AG08395 (cell line): Measurements from ENCODE around the gene CABP5.

Experiments used
- DNase-seq: peaks from one replicate; pipeline ENCODE4 v3.0.0; 2012; ENCODE audit warnings: mixed read lengths, low spot score

The CABP5 gene

DNA sequence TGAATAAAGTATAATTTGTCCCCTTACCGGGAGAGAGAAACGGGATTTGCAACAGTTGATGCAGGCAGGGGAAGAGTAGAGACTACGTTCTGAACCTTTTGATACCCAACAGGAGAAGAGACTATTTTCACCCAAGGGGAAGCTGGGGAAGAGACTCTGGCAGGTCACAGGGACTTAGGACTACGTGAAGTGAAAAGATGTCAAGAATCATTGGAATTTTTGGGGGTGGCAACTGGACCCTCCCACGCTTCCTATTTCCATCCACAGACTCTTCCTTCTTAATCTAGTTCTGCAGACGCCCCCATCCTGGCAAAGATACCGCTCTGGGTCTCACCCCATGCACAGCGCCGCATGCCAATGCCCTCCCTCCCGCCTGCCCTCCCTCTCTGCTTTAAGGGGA lies 13.8 kb downstream of the CABP5 start:
- no peak for DNase-seq

DNA sequence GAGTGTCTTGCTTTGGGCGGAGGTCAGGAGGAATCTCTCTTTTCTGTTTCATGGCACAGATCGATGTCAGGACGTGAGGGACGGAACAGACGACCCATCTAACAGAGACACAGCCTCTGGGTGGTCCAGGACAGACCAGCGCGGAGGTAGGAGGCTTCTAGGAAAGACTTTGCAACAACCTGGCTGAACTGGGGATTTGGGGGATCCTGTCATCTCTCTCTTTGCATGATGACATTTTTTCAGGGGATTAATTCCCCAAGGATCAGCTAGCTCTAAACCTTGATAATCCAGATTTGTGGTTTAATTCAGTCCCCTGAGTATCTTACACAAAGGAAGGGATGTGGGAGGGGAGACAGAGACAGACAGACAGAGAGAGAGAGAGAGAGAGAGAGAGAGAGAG lies 14.4 kb downstream of the CABP5 start:
- DNase-seq = no peak

DNA sequence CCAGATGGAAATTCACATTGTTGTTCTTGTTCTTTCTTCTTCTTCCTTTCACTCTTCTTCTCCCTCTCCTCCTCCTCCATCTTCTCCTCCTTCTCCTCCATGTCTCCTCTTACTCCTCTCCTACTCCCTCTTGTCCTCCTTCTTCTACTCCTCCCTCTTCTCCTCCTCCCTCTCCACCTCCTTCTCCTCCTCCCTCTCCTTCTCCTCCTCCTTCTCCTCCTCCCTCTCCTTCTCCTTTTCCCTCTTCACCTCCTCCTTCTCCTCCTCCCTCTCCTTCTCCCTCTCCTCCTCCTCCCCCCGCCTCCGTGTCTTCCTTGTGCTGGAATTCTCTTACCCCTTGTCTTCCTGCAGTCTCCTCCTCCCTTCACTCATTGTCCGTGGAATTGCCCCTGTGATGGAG lies 18.4 kb downstream of the CABP5 start:
- DNase-seq = no peak

DNA sequence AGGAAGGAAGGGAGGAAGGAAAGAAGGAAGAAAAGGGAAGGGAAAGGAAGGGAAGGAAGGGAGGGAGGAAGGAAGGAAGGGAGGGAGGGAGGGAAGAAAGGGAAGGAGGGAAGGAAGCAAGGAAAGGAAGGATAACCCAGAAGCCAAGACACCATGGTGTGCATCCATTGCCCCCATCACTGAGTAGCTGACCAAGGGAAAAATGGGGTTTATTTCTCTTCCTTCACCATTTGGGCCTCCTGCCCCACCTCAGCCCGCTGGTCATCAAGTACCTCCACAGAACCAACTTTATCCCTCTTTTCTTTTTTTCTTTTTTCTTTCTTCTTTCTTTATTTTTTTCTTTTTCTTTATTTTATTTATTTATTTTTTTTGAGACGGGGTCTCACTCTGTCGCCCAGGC lies 20.4 kb downstream of the CABP5 start:
- no peak for DNase-seq

DNA sequence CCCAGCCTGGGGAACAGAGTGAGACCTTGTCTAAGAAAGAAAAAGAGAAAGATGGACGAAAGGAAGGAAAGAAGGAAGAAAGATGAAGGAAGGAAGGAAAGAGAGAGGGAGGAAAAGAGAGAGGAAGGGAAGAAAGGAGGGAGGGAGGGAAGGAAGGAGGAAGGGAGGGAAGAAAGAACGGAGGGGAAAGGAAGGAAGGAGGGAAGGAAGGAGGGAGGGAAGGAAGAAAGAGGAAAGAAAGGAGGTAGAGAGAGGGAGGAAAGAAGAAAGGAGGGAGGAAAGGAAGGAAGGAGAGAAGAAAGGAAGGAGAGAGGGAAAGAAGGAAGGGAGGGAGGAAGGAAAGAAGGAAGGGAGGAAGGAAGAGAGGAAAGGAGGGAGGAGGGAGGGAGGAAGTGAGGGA lies 20.9 kb downstream of the CABP5 start:
- DNase-seq = no peak

DNA sequence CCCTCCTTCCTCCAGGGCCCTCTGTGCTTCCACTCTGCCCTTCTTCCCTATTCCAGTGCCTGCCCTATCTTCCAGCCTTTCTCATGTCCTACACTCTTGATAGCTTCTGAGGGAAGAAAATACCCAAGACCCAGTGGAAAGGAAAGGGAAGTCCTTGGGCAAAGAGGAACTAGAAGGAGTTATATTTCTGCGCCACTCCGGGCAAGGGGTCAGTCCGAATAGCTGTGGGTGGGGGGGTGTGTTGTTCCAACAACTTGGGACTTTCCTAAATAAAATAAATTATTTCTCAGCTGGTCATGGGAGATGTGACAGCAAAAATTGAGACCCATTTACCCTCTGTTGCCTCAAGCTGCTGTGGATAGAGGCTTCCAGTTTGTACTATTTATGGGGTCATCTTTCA lies 23.2 kb downstream of the CABP5 start:
- DNase-seq = no peak

DNA sequence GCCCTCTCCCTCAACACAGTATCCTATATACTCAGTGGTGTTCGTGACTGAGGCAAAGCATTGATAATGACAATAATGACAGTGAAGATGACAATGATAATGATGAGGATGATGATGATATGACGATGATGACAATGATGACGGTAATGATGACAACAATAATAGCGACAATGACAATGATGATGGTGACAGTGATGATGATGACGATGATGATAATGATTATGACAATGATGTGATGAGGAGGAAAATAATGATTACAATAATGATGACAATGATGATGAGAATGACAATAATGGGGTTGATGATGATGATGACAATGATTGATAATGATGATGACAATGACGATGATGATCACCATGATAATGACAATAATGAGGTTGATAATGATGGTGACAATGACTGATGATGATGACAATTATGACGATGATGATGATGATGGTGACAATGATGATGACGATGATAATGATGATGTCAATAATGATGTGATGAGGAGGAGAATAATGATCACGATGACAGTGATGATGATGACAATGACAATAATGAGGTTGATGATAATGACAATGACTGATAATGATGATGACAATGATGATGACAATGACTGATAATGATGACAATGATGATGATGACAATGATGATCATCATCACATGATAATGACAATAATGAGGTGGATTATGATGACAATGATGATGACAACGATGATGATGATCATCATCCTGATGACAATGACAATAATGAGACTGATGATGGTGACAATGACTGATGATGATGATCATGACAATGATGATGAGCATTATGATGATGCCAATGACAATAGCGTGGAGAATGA lies 32.7 kb downstream of the CABP5 start:
- no peak for DNase-seq

DNA sequence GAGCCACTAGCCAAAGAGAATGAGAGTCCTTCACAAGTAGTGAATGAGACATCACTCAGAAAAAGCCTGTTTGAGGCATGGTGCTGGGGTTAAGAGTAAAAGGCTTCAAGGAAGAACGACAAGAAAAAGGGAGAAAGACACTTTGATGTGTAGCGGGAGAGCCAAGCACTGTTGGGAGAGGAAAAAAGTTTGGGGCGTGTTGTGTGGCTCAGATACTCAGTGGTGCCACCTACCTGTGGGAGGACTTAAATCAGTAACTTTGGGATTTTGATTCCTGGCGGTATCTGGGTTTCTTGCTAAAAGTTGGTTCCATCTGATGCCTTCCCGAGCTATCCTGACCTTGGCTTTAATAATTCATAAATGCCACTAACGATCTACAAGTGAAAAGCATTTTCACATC lies 37.1 kb downstream of the CABP5 start:
- no peak for DNase-seq

DNA sequence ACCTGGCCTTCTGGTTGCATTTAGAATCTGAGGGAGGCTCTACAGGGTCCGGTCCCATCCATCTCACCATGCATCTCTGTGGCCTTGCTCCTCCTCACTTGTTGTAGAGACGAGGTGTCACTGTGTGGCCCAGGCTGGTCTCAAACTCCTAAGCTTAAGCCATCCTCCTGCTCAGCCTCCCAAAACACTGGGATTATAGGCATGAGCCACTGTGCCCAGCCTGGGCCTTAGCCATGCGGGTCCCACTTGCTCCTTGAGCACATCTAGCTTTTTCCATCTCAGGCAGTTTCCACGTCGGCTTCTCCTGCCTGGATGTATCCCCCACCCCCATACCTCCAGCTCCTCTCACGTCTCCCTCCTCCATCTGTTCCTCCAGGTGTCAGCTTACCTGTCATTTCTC lies 39.6 kb downstream of the CABP5 start:
- no peak for DNase-seq

DNA sequence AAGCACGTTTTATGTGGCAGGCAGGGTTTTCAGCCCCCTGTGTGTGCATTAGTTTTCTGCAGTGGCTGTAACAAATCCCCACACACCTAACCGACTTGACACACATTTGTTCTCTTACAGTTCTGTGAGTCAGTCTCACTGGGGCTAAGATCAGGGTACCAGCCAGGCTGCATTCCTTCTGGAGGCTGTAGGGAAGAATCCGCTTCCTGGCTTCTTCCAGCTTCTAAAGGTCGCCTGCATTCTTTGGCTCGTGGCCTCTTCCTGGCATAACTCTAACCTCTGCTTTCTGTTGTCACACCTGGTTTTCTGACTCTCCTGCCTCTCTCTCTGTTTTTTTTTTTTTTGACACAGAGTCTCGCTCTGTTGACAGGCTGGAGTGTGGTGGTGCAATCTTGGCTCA lies 43.0 kb downstream of the CABP5 start:
- DNase-seq = no peak

DNA sequence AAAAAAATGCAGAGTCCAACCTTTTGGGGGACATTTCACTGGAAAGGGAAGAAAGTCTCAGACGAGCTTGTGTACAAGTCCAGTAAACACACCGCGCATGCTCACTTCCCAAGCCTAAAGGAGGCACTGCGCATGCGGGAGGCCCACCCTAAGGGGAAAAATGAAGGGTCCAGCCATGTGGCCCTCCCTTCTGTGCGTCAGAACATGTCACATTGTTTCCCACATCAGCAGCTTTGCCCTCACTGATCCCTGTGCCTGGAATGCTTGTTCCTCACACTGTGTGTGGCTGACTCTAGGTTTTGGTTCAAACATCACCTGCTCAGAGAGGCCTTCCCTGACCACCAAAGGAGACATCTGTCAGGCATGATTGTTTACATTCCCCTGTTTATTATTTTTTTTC lies 45.1 kb downstream of the CABP5 start:
- DNase-seq = no peak

DNA sequence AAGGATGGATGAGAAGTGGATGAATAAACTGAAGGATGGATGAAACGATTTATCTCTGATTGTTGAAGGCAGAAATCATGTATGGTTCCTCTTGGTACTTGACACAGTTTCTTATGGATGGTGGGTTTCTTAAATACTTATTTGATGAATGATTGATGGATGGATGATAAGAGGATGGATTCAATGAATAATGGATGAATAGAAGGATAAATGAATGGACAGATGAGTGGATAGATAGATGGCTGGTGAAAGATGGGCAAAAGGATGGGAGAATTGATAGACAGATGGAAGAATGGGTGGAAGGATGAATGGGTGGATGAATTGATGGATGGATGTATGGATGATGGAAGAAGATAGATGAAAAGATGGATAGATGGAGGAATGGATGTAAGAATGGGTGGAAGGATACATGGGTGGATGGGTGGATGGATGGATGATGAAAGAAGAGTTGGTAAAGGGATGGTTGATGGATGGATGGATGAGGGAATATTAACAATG lies 47.6 kb downstream of the CABP5 start:
- no peak for DNase-seq

DNA sequence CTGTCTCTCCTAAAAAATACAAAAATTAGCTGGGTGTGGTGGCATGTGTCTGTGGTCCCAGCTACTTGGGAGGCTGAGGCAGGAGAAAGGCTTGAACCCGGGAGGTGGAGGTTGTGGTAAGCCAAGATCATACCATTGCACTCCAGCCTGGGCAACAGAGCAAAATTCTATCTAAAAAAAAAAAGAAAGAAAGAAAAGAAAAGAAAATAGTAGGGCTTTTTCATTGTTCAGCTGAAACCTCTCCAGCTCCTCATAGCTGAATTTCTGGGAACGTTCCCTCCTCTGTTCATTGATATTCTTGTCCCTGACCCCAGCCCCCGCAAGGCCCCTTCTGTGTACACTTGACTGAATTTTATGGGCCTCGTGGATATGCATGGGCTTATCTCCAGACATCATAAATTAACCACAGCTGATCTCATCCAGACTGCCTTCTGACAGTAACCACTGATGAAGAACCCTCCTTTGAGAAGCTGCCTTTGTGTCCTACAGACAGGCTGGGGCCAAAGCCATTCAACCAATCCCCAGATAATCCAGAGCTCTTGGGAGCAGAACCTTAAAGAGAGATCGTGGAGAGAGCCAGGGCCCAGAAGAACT lies 49.6 kb downstream of the CABP5 start, which contains the start of gene ELSPBP1:
Gene ELSPBP1 (plus strand): TSS at position 424 of the 594 bp plus-strand sequence. CDS start 14,036 bp downstream, outside the sequence.
- DNase-seq = no peak

DNA sequence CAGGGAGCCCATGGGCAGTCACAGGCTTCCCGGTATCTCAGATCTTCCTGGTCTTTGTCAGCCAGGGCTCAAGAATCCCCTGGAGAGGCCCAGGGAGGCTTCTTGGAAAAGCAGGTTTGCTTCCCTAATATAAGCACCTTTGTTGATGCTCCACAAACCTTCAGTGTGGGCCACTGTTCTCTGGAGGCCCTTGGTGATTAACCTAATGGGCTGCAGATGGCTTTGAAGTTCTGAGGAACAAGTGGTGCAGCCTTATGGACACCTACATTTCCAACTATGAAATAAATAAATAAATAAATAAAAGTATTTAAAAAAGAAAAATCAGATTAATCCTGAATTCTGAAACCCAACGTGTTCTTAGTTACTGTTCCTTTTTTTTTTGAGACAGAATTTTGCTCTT lies 51.8 kb downstream of the CABP5 start, which contains the start of gene BSPH1:
Gene BSPH1 (minus strand): TSS at position 101 of the 400 bp plus-strand sequence. CDS start 89 bp downstream, at position 12.
- DNase-seq = no peak

DNA sequence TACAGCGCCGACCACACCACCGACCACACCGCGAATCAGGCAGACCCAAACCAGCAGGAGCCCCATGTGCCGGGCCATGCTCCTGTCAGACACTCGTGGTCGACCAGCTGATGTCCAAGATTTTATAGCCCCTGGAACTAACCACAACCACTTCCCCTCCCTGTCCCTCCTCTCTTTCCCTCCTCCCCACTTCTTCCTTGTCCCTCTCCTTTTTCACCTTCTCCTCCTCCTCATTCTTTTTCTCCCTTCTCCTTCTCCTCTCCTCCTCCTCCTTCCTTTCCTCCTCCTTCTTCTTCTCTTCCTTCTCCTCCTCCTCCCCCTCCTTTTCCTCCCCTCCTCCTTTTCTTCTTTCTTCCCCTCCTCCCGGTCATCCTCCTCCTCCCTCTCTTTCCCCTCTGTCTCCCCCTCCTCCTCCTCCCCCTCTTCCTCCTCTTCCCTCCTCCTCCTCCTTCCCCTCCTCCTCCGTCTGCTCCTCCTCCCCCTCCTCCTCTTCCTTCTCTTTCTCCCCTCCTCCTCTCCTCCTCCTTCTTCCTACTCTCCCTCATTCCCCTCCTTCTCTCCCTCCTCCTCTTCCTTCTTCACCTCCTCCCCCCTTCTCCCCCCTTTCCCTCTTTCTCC lies 52.6 kb downstream of the CABP5 start:
- no peak for DNase-seq
